ENCODE results near the gene PSMB11. TPM values are rescaled to one million over a fixed set of nuclear protein-coding genes. Genes with fewer than 3 reads are reported as not detected.

Gene PSMB11
- total and polyA plus RNA-seq, 12 donors: not detected

DNA sequence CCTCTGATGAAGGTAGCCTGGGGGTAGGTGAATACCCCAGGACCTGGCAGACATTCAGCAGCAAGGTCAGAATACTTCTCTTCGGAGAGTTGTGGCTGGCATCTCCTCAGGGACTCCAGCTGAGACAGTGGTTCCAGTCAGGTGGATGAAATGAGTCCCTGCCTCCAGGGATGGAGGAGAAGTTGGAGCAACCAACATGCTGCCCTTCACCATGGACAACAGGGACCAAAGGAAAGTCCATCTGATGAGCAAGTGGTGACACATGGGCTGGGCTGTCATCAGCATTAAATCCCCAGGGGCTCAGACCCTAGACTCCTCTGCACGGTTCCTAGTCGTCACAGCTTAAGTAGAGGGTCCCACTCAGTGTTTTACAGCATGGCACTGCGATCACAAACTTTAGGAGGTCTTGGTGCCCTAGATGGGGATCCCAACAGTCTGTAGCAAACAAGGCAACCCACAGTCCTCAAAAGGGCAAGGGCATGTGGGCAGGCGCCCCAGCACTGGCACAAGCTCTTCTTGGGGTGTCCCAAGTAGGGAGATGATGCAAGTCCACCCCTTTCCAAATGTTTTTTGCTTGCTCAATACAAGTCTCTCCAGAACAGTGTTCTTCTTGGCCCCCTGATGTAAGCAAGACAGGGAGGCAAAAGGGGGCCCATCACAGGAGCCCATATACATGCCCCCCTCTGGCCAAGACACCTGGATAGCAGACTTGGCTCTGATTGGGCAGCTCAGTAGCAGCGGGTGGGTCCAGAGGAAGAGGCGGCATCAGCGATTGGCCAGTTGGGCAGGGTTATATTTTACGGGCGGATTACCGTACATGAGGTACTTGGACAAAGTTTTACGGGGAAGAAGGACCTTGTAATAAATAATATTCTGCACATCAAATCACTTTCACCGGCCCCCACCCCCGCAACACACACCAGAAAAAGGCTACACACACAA, 26.1 kb downstream of the PSMB11 start:
- no peak overlapping the region for H3K4me3 ChIP-seq
- TF ChIP-seq, protein P1, sequence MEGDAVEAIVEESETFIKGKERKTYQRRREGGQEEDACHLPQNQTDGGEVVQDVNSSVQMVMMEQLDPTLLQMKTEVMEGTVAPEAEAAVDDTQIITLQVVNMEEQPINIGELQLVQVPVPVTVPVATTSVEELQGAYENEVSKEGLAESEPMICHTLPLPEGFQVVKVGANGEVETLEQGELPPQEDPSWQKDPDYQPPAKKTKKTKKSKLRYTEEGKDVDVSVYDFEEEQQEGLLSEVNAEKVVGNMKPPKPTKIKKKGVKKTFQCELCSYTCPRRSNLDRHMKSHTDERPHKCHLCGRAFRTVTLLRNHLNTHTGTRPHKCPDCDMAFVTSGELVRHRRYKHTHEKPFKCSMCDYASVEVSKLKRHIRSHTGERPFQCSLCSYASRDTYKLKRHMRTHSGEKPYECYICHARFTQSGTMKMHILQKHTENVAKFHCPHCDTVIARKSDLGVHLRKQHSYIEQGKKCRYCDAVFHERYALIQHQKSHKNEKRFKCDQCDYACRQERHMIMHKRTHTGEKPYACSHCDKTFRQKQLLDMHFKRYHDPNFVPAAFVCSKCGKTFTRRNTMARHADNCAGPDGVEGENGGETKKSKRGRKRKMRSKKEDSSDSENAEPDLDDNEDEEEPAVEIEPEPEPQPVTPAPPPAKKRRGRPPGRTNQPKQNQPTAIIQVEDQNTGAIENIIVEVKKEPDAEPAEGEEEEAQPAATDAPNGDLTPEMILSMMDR (IDR thresholded peaks at IDR 0.05): no peak
- H3K4me1 ChIP-seq: peaks cover 15 to 48% (median 38%) of the 10 kb centered on the region in 9 donors
- peaks cover 0 to 79% (median 45%) of the 10 kb centered on the region in 9 donors for H3K36me3 ChIP-seq
- H3K27me3 ChIP-seq: no peaks in the 10 kb centered on the region
- WGBS, 2 donors: 75 to 80% methylated on average over 14 of the region's 14 CpGs
- intact Hi-C loops (cut with DNase I): loop anchor here in 3 of 10 donors (2.0 to 10.0 kb wide), 5 partner anchors 39 to 483 kb away; partner anchors contain the start of gene DAD1 (in 1 of the 3)
- DNase-seq: no peak
- ATAC-seq: peak in 1 of 8 donors; percentile 4
- H3K9me3 ChIP-seq: no peaks in the 10 kb centered on the region
- no peak overlapping the region for H3K27ac ChIP-seq

DNA sequence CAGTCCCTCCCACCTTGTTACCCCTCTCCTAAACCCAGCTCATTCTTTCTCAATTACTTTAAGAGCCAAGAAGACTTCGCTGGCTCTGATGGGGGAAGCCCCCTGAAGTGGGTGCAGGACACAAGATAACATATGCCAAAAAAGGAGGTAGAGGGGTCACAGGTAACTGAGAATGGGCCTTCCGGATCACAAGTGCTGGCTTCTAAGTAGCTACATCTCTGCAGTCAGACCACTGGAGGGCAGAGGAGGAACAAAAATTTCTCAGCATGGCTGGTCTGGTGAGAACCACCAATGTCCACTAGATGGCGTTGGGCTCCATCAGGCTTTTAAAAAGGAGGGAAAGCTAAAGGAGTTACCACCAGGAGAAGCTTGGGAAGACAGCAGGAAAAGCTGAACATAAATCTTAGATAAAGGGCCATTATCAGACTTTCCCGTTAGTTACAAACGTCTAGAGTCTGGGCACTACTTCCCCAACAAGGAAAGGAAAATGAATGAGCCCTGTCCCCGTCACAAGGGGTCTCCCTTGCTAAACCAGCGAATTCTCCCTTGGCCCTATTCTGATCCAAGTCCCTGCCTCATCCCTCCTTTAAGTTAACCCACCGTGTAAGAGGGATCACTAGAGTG, 26.9 kb downstream of the PSMB11 start:
- Histone ChIP-seq H3K36me3 (peaks cover 0 to 79% (median 41%) of the 10 kb centered on the region in 9 donors), H3K4me1 (peaks cover 15 to 47% (median 41%) of the 10 kb centered on the region in 9 donors), H3K4me3 (no peak overlapping the region), H3K27me3 (no peaks in the 10 kb centered on the region), H3K27ac (peak overlapping the region in 4 of 10 donors; percentile 4 to 45 (median 16)), H3K9me3 (no peaks in the 10 kb centered on the region)
- DNase-seq (peak in 1 of 2 donors; percentile 87), ATAC-seq (peak; percentile 57 to 78 (median 68))
- TF ChIP-seq, protein P1 (IDR thresholded peaks at IDR 0.05): peak; percentile 91 to 100 (median 98)
- 27 to 28% methylated on average over 8 of the region's 8 CpGs for WGBS, 2 donors
- intact Hi-C loops (cut with DNase I): loop anchor here in 3 of 10 donors (2.0 to 10.0 kb wide), 5 partner anchors 38 to 484 kb away; partner anchors contain the start of gene DAD1 (in 1 of the 3)

DNA sequence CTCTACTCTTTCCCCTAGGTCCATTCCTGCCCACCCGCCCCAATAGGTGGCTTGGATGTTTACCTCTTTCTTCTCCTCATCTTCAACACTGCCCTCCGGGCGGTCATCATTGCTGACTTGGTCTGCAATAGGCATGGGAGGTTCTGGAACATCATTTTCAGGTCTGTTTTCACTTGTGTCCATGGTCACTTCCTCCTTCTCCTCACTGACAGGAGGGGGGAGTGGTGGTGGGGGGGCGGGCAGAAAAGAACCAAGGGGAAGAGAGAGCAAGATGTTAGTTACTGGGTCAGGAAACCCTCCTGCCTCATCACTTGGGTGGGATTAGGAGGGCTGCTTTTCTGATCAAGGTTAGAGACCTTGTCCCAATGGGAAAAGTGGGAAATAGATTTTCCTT, 27.4 kb downstream of the PSMB11 start:
- TF ChIP-seq, protein P1 (IDR thresholded peaks at IDR 0.05): no peak
- H3K27ac ChIP-seq: peak overlapping the region in 3 of 10 donors; percentile 8 to 45 (median 25)
- peak in 1 of 8 donors; percentile 2 for ATAC-seq
- peaks cover 0 to 79% (median 38%) of the 10 kb centered on the region in 9 donors for H3K36me3 ChIP-seq
- intact Hi-C loops (cut with DNase I): loop anchor here in 3 of 10 donors (2.0 to 10.0 kb wide), 5 partner anchors 38 to 485 kb away; partner anchors contain the start of gene DAD1 (in 1 of the 3)
- peaks cover 15 to 47% (median 41%) of the 10 kb centered on the region in 9 donors for H3K4me1 ChIP-seq
- DNase-seq: no peak
- no peaks in the 10 kb centered on the region for H3K27me3 ChIP-seq
- no peak overlapping the region for H3K4me3 ChIP-seq
- no peaks in the 10 kb centered on the region for H3K9me3 ChIP-seq
- WGBS, 2 donors: 84% methylated on average over 4 of the region's 4 CpGs
